Measurements from ENCODE around the gene GPC5.

Gene GPC5

DNA sequence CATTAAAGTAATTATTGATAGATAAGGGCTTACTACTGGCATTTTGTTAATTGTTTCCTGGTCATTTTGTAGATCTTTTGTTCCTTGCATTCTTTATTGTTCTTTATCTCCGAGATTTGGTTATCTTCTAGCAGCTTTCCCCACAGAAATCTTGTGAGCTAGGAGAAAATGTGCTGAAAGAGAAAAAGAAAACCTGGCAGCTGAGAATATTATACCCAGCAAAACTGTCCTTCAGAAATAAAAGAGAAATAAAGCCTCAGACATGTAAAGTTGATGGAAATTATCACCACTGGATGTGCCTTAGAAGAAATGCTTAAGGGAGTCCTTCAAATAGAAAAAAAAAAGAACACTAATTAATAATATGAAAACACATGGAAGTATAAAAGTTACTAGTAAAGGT, 1363.3 kb downstream of the GPC5 start:
- Histone ChIP-seq H3K4me2 (ENCODE audit: low read length) (no peak overlapping the region), H4K20me1 (ENCODE audit: insufficient read depth, low read length) (no peaks in the 10 kb centered on the region), H3K4me1 (ENCODE audit: low read length) (no peaks in the 10 kb centered on the region), H3K9me3 (ENCODE audit: insufficient read depth, low read length) (peaks cover 9% of the 10 kb centered on the region; the same call in 1 of the 2 replicates), H2AFZ (ENCODE audit: low read depth, low read length) (no peak overlapping the region), H3K27ac (ENCODE audit: low read length) (no peak overlapping the region), H3K36me3 (replicated peaks; ENCODE audit: low read depth, low read length) (peaks cover 2% of the 10 kb centered on the region), H3K79me2 (ENCODE audit: low read length) (no peaks in the 10 kb centered on the region), H3K9ac (ENCODE audit: low read length) (no peak overlapping the region), H3K4me3 (ENCODE audit: low read length) (no peak overlapping the region), H3K27me3 (ENCODE audit: low read depth, low read length) (no peaks in the 10 kb centered on the region)
- TF ChIP-seq, protein P1, sequence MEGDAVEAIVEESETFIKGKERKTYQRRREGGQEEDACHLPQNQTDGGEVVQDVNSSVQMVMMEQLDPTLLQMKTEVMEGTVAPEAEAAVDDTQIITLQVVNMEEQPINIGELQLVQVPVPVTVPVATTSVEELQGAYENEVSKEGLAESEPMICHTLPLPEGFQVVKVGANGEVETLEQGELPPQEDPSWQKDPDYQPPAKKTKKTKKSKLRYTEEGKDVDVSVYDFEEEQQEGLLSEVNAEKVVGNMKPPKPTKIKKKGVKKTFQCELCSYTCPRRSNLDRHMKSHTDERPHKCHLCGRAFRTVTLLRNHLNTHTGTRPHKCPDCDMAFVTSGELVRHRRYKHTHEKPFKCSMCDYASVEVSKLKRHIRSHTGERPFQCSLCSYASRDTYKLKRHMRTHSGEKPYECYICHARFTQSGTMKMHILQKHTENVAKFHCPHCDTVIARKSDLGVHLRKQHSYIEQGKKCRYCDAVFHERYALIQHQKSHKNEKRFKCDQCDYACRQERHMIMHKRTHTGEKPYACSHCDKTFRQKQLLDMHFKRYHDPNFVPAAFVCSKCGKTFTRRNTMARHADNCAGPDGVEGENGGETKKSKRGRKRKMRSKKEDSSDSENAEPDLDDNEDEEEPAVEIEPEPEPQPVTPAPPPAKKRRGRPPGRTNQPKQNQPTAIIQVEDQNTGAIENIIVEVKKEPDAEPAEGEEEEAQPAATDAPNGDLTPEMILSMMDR (IDR thresholded peaks at IDR 0.05; ENCODE audit: low read depth, low read length), result no peak
- no peak for TF ChIP-seq EZH2phosphoT487 (IDR thresholded peaks at IDR 0.05; ENCODE audit: low read depth)

- H2AFZ ChIP-seq (ENCODE audit: low read depth, low read length), result peak overlapping the region; percentile 25; the same call in 1 of the 2 replicates
Measured at GRCh38 chr13:92767468-92767867, 1369.0 kb downstream of the GPC5 start.

GRCh38 chr13:92768602-92769001, 1370.2 kb downstream of the GPC5 start:
- no peaks in the 10 kb centered on the region for H3K4me1 ChIP-seq (ENCODE audit: low read length)
- no peak overlapping the region for H3K27ac ChIP-seq (ENCODE audit: low read length)
- H3K4me2 ChIP-seq (ENCODE audit: low read length), result no peak overlapping the region
- no peaks in the 10 kb centered on the region for H3K27me3 ChIP-seq (ENCODE audit: low read depth, low read length)
- H3K9ac ChIP-seq (ENCODE audit: low read length), result no peak overlapping the region
- no peaks in the 10 kb centered on the region for H3K36me3 ChIP-seq (replicated peaks; ENCODE audit: low read depth, low read length)
- H4K20me1 ChIP-seq (ENCODE audit: insufficient read depth, low read length), result no peaks in the 10 kb centered on the region
- H3K4me3 ChIP-seq (ENCODE audit: low read length), result no peak overlapping the region
- 0 out of 2 replicates have a peak overlapping the region, but pooled peaks have one; percentile 17 for H2AFZ ChIP-seq (ENCODE audit: low read depth, low read length)
- H3K9me3 ChIP-seq (ENCODE audit: insufficient read depth, low read length), result no peaks in the 10 kb centered on the region
- no peak for TF ChIP-seq EZH2phosphoT487 (IDR thresholded peaks at IDR 0.05; ENCODE audit: low read depth)
- TF ChIP-seq, protein P1 (IDR thresholded peaks at IDR 0.05; ENCODE audit: low read depth, low read length), result no peak
- no peaks in the 10 kb centered on the region for H3K79me2 ChIP-seq (ENCODE audit: low read length)

More at GRCh38 chr13:92767468-92767867, 1369.0 kb downstream of the GPC5 start:
- Histone ChIP-seq H3K4me3 (ENCODE audit: low read length) (no peak overlapping the region), H3K4me2 (ENCODE audit: low read length) (peak overlapping the region; percentile 1; the same call in 1 of the 2 replicates), H3K27me3 (ENCODE audit: low read depth, low read length) (no peaks in the 10 kb centered on the region), H3K27ac (ENCODE audit: low read length) (no peak overlapping the region), H3K4me1 (ENCODE audit: low read length) (no peaks in the 10 kb centered on the region), H3K79me2 (ENCODE audit: low read length) (no peaks in the 10 kb centered on the region), H3K36me3 (replicated peaks; ENCODE audit: low read depth, low read length) (no peaks in the 10 kb centered on the region), H3K9ac (ENCODE audit: low read length) (no peak overlapping the region), H4K20me1 (ENCODE audit: insufficient read depth, low read length) (no peaks in the 10 kb centered on the region), H3K9me3 (ENCODE audit: insufficient read depth, low read length) (no peaks in the 10 kb centered on the region)
- TF ChIP-seq, protein P1 (IDR thresholded peaks at IDR 0.05; ENCODE audit: low read depth, low read length), result no peak
- no peak for TF ChIP-seq EZH2phosphoT487 (IDR thresholded peaks at IDR 0.05; ENCODE audit: low read depth)

GRCh38 chr13:92769046-92769445, 1370.6 kb downstream of the GPC5 start:
- Histone ChIP-seq H3K79me2 (ENCODE audit: low read length) (no peaks in the 10 kb centered on the region), H3K27ac (ENCODE audit: low read length) (no peak overlapping the region), H4K20me1 (ENCODE audit: insufficient read depth, low read length) (no peaks in the 10 kb centered on the region), H3K4me1 (ENCODE audit: low read length) (no peaks in the 10 kb centered on the region), H3K4me3 (ENCODE audit: low read length) (no peak overlapping the region), H3K4me2 (ENCODE audit: low read length) (no peak overlapping the region), H2AFZ (ENCODE audit: low read depth, low read length) (0 out of 2 replicates have a peak overlapping the region, but pooled peaks have one; percentile 17), H3K9me3 (ENCODE audit: insufficient read depth, low read length) (no peaks in the 10 kb centered on the region), H3K9ac (ENCODE audit: low read length) (no peak overlapping the region), H3K36me3 (replicated peaks; ENCODE audit: low read depth, low read length) (no peaks in the 10 kb centered on the region), H3K27me3 (ENCODE audit: low read depth, low read length) (no peaks in the 10 kb centered on the region)
- no peak for TF ChIP-seq EZH2phosphoT487 (IDR thresholded peaks at IDR 0.05; ENCODE audit: low read depth)
- TF ChIP-seq, protein P1 (IDR thresholded peaks at IDR 0.05; ENCODE audit: low read depth, low read length), result no peak

Measured in OCI-LY3 (cell line).